Thyroid gland (tissue), 4 donors: ENCODE results near the gene NFKBIA.

ENCODE experiments used
- POLR2A ChIP-seq, 2 donors: fragments of 450-650 bp; IDR thresholded peaks; one replicate each; pipeline ENCODE4 v1.6.1; 2017; ENCODE audit warnings: antibody characterized with exemption in 2 of 2, mild to moderate bottlenecking in 2 of 2, moderate library complexity in 1 of 2
- TF ChIP-seq, protein P1 (sequence below), 6 experiments: fragments of 200-600 bp in 3 of 6; fragments of 450-650 bp in 3 of 6; sonication (generic) in 3 of 6; IDR thresholded peaks; one replicate each; pipeline ENCODE4 v1.5.1; 2016 to 2019; ENCODE audit warnings: antibody characterized with exemption in 6 of 6, mild to moderate bottlenecking in 2 of 6, inconsistent platforms in 1 of 6, moderate library complexity in 1 of 6

DNA sequence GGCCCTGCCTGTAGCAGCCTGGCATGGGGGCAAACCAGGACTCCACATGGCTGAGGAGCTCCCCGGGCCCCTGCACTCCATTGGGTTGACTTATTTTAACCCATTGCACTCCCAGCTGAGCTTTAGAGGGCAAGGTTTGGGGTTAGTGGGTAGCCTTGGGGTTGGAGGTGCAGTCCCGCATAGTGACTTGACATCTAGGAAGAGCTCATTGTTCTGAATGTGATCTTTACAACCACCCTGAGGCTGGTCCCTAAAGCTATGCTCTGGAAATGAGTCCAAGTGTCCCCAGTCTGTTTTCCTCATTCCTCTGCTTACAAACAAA lies 36.4 kb downstream of the NFKBIA start:
- TF ChIP-seq, protein P1, sequence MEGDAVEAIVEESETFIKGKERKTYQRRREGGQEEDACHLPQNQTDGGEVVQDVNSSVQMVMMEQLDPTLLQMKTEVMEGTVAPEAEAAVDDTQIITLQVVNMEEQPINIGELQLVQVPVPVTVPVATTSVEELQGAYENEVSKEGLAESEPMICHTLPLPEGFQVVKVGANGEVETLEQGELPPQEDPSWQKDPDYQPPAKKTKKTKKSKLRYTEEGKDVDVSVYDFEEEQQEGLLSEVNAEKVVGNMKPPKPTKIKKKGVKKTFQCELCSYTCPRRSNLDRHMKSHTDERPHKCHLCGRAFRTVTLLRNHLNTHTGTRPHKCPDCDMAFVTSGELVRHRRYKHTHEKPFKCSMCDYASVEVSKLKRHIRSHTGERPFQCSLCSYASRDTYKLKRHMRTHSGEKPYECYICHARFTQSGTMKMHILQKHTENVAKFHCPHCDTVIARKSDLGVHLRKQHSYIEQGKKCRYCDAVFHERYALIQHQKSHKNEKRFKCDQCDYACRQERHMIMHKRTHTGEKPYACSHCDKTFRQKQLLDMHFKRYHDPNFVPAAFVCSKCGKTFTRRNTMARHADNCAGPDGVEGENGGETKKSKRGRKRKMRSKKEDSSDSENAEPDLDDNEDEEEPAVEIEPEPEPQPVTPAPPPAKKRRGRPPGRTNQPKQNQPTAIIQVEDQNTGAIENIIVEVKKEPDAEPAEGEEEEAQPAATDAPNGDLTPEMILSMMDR (IDR thresholded peaks at IDR 0.05) = no peak
- no peak for TF ChIP-seq POLR2A (IDR thresholded peaks at IDR 0.05)
